Right kidney (tissue), 1 donor: Measurements from ENCODE around the gene LRRC32.
"Not testable (repeated sequence)": the region's sequence is repeated elsewhere in the genome, so short reads cannot be mapped to it uniquely, and the experiment has no call there.

ENCODE experiments used
- DNase-seq: peaks from one replicate; pipeline ENCODE4 v3.0.0-alpha.2; 2016

Gene LRRC32

DNA sequence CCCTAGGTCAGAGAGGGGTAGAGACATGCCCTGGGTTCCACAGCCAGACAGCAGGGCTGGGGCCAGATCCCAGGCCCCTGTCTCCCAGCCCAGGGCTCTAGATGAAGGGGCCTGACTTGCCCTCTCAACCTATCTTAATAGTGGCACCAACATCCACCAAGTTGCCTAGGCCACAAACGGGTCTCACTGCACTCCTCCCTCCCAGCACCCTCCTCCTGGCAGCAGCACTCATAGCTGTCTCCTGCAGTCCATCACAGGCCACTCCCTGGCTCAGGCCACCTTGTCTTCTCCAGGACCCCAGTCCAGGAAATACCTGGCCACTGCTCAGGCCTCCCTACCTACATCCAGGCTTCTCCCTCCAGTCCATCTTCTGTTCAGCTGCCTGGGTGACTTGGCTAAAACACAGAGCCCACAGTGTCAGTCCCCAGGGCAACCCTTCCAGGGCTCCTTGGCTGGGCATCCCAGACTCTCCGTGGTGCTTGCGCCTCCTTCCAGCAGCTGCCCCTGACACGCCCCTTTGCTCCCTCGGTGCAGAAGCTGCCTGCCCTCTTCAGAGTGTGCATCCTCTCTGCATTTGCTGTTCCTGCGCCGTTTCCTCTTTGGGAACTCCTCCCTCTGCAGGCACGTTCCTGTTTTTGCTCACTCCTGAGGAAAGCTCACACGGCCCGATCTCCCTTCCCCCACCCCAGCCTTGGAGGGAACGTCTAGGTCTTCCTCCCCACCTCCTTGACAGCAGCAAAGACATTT lies 40.5 kb downstream of the LRRC32 start:
- DNase-seq = no peak

DNA sequence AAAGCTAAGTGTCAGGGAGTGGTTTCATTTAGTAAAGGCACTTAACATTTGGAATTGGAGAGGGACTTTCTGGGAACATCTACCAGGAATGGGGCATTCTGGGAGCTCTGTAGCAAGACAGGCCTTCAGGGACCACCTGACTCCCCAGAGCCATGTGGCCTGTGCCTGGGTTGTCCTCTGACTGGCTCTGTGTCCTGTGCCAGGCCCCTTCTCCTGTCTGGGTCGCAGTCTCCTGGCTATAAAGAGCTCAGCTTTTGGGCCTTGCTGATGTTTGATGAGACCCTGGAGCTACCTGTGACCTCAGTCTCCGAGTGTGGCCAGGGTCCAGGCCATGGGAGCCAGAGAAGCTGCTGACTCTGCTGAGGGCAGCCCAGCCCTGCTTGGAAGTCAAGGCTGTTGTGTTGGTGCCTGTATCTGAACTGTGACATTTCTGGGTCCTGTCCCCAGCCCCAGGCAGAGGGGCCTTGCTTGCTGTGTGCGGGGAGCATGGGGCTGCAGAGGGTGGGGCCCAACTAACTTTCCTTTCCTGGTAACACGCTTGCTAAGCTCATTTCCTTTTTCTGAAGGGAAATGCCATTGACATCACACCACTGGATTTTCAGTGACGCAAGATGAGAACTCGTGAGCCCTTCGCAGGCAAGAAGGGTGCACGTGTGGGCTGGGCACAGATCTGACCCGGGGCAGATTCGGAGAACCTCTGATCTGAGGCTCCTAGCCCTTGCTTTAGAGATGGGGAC lies 41.3 kb downstream of the LRRC32 start:
- no peak for DNase-seq

DNA sequence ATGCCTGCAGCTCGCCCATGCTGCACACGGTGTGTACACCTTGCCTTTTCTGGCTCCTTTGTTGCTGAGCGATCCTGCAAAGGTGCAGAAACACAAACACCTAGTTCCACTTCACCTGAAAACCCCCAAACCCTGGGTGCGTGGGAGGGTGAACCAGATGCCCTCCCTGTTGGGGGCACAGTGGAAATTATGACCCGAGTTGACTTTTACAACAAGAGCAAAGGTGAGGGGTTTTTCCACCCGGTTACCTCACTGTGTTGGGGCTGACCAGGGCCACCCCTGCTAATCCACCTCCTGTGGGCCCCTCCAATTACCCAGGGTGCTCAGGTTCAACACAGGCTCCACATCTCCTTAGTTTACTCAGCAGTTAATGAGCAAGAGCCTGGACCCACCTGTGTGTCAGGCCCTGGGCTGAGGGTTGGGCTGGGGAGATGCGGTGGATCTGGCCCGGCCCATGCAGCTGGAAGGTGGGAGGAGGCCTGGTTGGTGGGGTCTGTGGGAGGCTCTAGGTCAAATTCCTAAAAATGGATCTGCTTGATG lies 42.1 kb downstream of the LRRC32 start:
- DNase-seq = no peak

DNA sequence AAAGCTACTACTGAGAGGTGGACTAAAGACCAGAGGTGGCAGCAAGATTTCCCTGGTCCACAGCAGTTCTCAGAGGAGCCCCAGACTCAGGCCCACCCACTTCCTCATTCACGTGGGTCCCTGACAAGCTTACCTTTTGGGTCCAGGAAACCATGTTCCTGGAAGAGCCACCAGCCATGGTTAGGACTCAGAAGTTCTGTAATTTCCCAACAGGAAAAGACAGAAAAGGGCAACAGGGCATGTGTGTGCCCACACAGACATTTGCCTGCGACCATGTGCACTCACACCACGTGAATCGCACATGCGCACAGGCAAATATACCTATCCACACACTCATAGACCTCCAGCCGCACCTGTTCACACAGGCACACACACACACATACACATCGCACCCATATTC lies 42.9 kb downstream of the LRRC32 start:
- no peak for DNase-seq

DNA sequence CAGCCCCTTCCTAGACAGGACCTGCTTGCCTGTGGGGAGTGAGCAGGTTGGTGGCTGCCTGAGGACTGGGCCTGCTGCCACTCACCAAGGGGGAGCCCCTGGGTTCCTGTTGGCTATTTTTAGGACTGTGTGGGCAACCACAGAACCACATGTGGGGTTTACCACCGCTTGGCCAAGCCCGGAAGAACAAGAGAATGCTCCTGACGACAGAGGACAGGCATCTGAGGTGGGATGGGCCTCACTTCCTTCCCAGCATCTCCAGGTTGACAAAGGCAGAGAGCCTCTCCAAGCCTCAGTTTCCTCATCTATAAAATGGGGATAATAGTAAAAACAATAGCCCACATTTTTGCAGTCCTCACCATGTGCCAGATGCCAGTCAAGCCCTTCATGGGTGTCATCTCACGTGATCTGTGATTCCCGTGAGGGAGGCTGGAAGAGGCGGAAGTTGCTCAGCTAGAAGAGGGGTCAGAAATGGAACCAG lies 43.6 kb downstream of the LRRC32 start:
- no peak for DNase-seq

DNA sequence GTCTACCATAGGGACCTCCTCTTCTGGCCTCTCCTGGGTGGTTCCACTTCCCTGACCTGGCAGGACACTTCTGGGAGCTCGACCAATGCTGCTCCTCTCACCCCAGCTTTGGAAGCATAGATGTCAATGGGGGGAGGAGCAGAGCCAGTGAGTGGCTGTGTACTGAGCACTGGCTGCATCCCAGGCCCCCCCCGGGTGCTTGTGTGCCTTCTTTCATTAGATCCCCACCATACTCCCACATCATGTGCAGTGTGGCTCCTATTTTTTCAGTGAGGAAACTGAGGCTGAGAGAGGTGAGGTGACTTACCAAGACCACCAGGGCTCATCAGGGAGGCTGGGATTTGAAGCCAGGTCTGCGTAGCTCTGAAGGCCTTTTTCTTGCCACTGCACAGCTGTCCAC lies 44.3 kb downstream of the LRRC32 start:
- DNase-seq = no peak

DNA sequence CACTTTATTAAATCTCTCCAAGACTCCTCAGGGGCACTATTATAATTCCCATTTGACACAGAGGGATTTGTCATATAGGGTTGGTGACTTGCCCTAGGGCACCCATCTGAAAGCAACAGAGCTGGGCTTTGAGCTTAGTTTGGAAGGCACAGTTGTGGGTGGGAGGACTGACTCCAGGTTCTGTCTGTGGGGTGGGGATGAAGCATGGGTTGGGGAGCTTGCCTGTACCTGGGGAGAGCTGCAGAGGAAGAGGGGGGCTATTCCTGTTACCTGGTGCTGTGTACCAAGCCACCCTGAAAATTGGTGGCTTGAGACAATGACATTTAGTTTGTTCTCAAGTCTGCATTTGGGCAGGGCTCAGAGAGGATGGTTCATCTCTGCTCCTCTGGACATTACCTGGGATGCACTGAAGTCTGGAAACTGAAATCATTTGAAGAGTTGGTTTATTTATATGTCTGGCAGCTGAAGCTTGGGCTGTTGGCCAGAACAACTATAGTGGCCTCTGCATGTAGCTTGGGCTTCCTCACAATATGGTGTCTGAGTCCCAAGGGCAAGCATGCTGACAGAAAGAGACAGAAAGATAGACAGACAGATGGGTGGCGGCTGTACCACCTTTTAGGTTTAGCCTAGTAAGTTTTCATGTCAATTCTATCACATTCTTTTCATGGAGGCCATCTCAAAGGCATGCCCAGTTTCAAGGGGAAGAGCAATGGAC lies 44.9 kb downstream of the LRRC32 start:
- no peak for DNase-seq

DNA sequence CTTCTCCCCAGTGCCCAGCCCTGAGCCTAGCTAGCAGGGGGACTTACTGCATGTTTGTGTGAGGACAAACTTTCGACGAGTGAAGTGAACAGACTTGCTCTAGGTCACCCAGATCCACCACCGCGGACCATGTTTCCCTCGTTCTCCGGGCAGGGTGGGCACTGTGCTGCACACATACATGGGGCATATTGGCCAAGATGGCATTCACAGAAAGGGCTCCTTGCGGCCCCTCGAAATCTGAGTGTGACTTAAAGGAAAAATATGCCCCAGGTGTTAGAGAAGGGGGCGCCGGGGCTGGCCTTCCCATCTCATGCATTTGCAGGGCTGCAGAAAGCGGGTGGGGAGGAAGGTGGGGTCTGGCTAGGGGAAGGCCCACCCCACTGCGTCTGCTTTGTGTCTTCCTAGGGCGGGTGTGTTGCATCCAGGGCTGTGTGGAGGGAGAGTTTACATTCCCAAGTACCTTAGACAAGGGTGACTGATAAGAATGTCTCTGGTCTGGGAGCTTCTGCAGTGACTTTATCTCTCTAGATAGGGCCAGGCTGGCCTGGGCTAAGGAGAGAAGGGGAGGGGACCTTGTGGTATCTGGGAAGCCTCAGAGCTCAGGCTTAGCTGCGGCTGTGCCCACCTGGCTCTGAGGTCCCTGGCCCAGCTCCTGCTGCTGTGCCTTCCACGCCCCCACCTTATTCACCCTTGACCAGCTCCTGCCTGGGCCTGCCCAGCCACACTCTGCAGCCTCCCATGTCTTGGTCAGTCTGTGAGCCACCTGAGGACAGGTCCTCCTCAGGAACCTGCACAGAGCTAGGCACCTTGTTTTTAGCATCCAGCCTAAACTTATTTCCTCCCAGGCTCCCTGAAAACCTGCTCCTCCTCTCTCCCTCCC lies 45.8 kb downstream of the LRRC32 start:
- DNase-seq = no peak

DNA sequence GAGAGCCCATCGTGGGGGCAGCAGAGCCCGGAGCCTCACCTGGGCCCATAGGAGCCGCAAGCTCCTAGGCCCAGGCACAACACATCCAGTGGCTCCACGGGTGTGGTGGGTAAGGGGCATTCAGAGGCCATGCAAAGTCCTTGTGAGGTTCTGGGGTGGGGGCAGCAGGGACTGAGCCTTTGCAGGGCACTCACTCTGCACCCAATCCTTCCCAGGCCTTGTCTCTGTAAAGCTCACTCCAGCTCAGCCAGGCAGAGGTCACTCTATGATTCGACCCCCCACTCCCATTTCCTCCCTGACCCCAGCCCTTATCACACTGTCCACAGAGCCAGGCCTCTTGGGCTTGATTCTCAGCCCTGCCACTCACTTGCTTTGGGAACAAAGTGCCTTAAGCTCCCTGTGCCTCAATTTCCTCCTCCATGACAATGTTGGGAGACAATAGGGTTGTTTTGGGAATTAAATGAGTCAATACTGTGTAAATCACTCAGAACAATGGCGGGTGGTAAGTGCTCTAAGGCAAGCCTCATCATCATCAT lies 46.6 kb downstream of the LRRC32 start:
- no peak for DNase-seq

DNA sequence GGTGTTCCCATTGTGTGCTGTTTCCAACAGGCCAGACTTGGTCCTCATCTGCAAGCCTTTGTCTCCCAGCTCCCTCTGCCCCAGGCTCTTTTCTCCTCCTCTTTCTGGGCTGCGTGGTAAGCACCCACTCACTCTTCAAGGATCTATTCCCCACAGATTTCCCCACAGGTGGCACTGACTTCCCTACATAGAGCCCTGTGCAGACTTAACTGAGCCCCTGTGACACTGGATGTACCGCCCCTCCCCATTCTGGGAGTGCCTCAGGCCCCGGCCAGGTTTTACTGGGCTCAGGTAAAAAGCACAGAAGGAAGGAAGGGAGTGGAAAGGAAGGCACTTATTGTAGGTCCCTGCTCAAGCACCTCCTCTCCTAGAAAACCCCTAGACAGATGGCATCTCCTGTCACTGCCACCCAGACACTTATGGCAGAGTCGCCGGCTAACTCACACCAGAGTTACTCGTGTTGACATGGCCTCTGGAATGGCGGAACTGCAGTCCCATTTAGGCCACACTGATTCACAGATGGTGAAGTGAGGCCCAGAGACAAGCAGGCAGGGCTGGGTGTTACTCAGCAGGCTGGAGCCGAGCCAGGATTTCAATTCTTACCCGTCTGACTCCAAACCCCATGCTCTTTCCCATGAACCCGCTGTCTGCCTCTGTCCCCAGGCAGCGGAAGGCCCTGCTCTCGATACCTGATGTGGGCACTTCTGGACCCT lies 47.2 kb downstream of the LRRC32 start:
- DNase-seq = no peak

DNA sequence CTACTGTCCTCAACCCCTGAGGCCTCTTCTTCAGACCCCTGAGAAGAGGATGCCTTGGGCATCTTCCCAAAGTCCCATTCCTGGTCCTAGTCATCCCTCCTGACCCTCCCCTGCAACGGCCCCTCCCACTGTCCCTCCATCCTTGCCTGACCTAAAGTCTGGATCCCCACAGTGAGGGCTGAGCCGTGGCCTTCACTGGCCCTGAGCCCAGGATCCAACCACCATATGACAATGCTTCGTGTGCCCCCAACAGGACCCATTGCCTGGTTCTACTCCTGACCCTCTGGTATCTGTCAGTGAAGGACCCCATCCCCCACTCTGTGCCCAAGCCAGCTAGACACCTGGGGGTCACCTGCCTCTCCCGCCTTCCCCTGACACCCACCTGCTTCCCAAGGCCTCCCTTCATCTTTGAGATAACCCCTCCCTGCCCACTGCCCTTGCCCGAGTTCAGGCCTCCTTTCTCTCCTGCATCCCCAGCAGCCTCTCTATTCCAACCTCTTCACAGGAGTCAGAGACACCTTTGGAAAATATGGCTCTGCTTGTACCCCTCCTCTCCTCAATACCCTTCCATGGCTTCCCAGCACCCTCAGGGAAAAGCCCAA lies 48.0 kb downstream of the LRRC32 start:
- no peak for DNase-seq

DNA sequence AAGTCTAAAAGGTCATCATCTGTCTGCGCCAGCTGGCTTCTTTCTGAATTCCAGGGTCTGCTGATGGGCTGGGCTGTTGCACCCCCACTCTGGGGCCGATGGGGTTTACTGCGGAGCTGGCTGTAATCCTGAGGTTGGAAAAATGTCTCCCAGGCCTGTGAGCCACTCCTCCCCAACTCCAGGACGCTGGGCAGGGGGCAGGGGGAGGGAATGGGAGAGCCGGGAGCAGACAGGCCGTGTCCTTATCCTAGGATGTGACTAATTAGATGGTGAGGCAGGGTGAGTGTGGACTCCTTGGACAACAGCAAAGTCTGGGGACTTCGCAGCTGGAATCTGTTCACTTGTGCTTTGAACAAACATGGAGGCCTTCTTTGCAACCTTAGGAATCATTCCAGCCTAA lies 48.7 kb downstream of the LRRC32 start:
- DNase-seq = no peak

DNA sequence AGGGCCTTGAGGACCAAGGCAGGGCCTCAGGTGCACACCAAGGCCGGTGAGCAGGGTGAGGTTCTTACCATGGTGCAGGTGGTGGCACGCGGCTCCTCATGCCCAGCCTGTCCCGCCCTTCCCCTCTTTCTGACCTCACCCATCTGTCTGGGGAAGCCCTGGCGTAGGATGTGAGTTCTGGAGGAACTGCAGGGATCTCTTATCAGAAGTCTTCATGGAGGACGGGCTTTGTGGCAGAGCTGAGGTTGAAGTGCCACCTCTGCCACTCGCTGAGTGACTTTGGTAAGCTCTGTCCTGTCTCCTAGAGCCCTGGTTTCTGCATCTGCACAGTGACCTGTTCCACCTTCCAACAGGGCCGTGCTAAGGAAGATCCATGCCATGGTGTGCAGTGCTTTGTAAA lies 49.1 kb downstream of the LRRC32 start:
- no peak for DNase-seq

DNA sequence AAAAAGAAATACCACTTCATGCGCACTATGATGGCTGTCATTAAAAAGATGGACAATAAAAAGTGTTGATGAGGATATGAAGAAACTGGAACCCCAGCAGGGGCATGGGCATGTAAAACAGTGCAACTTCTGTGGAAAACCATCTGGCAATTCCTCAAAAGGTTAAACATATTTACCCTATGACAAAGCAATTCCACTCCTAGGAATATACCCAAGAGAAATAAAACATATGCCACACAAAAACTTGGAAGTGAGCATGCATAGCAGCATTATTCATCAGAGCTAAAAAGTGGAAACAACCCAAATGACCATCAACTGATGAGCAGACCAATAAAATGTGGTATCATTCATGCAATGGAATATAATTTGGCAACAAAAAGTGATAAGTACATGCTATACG lies 50.1 kb downstream of the LRRC32 start:
- no peak for DNase-seq

DNA sequence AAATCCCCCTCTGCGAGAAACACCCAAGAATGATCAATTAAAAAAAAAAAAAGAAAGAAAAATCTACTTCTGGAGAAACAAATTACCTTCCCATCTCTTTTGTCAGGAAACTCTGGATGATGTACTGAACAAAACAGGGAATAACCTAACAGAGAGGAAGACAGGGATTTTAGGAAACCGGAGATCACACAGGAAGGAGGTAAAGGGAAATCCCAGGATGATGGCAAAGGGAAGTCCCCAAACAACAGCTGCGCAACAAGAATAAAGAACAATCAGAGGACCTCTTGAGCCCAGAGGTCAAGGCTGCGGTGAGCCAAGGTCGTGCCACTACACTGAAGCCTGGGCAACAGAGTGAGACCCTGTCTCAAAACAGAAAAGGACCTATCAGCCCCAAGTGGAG lies 50.7 kb downstream of the LRRC32 start:
- DNase-seq = not testable (repeated sequence)

DNA sequence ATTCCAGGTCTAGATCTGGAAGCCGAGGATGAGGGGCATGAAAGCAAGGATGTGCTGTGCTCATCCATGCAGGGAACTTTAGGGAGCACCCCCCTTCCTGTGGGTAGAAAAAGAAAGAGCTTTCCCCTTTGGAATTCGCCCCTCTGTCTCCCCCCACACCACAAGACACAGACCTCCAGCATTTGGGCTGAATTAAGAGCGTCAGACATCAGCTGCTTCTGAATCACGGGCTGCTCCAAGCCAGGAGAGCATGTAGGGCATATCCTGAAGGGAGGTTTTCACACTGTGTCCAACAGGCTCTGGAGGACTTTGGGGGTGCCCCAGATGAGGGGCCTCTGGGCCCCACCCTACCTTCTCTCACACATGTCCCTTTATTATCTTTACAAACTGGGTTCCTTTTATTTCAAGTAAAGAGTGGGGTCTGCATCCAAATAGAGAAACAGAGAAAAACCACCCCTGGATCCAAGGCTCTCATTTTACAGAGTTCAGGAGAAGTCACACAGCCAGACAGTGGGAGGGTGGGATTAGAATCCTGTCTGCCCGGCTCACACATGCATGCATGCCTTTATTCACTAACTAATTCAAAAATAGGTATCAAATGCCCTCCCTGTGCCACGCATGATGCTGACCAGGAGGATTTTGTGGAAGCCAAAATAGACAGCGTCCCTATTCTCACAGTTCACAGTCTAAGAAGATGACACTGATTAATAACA lies 52.8 kb downstream of the LRRC32 start:
- DNase-seq = no peak

DNA sequence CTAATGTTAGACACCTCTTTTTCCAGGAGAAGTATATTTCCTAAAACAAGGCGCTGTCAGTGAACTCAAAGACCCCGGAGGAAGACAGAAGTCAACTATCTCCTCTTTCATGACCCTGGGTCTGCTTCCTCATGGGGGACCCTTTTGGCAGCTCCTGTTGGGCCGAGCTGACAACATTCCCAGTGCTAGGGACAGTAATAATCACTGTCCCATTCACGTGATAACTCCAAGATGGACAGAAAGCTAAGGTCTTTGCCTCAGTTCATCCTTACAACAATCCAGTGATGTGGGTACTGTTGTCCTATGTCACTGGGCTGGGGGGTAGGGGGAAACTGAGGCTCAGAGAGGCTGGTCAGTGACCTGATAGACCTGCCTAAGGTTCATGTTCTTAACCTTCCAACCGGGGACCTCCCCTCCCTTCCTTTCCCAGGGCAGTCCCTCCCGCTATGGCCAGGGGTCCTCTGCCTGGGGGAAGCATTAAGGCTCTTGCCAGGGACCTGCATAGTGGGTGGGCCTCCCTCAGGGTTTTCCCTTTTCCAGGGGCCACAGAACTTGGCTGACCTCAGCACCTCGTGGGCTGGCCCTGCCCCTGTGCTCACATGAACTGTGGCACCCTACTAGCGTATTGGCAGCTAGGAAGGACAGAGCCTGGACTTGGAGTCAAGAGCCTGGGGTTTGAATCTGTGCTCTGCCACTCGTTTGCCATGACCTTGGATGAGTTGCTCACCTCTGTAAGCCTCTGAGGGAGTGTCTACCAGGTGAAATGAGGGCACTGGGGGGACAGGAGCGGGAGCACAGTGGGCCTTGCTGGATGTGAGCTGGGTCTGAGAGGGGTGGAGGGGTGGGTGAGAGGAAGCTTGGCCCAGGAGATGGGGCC lies 53.6 kb downstream of the LRRC32 start:
- no peak for DNase-seq

DNA sequence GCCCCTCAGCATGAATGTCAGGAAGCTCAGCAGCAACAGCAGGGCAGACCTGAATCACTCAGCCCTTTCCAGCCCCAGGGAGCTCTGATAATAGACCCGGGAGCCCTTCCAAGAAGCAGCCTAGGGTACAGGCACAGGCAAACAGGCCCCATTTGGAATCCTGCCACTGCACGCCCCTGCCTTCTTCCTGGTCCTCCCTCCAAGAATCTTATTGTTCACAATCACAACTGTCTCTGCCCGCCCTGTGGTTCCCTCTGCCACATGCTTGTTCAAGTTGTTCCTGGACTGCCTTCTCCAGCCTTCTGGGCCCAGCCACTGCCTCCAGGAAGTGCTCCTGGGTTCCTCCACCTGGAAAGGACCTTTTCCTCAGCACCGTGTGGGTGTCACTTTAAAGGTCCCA lies 54.6 kb downstream of the LRRC32 start:
- DNase-seq = no peak
